ENCODE measurements around the gene EID2. TPM values are rescaled to one million over a fixed set of nuclear protein-coding genes. Genes with fewer than 3 reads are reported as not detected.

The EID2 gene
- total and polyA plus RNA-seq, 2 of the 8 experiments (the other 6 are each of a cell fraction or from before 2014, with no cell fraction given), result 7.8 to 29.6 TPM

DNA sequence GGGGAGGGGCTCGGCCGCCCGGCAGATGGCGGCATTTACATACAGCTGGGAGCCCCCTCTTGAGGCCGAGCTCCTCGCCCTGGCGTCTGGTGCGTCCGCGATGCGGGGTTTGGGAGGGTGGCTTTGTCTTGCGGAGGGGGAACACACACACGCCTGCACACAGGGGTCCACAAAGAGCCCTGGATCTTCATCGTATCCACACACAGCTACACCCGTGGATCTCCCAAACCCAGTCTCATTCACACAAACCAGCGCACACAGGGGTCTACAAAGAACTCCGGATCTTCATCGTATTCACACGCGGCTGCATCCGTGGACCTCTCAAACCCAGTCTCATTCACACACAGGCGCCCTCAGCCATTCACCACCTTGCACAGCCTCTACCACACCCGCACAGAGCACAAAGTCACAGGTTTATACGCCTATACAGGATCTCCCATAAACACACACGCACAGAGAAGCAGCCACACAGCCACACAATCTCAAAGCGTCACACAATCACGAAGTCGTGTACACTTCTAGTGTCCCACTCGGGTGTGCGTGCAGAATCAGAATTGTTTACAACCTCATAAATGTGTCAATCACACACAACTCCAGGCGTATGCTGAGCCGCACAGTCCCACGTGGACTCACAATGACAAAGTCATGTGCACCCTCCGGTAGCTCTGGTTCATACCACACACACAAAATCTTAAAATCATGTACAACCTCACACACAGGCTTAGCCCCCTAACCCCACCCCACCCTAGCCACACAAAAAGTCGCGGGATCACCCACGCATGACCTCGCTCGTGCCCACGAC lies 41.8 kb downstream of the EID2 start (continued):
- TF ChIP-seq, protein P1, sequence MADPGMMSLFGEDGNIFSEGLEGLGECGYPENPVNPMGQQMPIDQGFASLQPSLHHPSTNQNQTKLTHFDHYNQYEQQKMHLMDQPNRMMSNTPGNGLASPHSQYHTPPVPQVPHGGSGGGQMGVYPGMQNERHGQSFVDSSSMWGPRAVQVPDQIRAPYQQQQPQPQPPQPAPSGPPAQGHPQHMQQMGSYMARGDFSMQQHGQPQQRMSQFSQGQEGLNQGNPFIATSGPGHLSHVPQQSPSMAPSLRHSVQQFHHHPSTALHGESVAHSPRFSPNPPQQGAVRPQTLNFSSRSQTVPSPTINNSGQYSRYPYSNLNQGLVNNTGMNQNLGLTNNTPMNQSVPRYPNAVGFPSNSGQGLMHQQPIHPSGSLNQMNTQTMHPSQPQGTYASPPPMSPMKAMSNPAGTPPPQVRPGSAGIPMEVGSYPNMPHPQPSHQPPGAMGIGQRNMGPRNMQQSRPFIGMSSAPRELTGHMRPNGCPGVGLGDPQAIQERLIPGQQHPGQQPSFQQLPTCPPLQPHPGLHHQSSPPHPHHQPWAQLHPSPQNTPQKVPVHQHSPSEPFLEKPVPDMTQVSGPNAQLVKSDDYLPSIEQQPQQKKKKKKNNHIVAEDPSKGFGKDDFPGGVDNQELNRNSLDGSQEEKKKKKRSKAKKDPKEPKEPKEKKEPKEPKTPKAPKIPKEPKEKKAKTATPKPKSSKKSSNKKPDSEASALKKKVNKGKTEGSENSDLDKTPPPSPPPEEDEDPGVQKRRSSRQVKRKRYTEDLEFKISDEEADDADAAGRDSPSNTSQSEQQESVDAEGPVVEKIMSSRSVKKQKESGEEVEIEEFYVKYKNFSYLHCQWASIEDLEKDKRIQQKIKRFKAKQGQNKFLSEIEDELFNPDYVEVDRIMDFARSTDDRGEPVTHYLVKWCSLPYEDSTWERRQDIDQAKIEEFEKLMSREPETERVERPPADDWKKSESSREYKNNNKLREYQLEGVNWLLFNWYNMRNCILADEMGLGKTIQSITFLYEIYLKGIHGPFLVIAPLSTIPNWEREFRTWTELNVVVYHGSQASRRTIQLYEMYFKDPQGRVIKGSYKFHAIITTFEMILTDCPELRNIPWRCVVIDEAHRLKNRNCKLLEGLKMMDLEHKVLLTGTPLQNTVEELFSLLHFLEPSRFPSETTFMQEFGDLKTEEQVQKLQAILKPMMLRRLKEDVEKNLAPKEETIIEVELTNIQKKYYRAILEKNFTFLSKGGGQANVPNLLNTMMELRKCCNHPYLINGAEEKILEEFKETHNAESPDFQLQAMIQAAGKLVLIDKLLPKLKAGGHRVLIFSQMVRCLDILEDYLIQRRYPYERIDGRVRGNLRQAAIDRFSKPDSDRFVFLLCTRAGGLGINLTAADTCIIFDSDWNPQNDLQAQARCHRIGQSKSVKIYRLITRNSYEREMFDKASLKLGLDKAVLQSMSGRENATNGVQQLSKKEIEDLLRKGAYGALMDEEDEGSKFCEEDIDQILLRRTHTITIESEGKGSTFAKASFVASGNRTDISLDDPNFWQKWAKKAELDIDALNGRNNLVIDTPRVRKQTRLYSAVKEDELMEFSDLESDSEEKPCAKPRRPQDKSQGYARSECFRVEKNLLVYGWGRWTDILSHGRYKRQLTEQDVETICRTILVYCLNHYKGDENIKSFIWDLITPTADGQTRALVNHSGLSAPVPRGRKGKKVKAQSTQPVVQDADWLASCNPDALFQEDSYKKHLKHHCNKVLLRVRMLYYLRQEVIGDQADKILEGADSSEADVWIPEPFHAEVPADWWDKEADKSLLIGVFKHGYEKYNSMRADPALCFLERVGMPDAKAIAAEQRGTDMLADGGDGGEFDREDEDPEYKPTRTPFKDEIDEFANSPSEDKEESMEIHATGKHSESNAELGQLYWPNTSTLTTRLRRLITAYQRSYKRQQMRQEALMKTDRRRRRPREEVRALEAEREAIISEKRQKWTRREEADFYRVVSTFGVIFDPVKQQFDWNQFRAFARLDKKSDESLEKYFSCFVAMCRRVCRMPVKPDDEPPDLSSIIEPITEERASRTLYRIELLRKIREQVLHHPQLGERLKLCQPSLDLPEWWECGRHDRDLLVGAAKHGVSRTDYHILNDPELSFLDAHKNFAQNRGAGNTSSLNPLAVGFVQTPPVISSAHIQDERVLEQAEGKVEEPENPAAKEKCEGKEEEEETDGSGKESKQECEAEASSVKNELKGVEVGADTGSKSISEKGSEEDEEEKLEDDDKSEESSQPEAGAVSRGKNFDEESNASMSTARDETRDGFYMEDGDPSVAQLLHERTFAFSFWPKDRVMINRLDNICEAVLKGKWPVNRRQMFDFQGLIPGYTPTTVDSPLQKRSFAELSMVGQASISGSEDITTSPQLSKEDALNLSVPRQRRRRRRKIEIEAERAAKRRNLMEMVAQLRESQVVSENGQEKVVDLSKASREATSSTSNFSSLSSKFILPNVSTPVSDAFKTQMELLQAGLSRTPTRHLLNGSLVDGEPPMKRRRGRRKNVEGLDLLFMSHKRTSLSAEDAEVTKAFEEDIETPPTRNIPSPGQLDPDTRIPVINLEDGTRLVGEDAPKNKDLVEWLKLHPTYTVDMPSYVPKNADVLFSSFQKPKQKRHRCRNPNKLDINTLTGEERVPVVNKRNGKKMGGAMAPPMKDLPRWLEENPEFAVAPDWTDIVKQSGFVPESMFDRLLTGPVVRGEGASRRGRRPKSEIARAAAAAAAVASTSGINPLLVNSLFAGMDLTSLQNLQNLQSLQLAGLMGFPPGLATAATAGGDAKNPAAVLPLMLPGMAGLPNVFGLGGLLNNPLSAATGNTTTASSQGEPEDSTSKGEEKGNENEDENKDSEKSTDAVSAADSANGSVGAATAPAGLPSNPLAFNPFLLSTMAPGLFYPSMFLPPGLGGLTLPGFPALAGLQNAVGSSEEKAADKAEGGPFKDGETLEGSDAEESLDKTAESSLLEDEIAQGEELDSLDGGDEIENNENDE (IDR thresholded peaks at IDR 0.05; ENCODE audit: insufficient replicate concordance, low read length), result no peak
- no peak for TF ChIP-seq JUND (IDR thresholded peaks at IDR 0.05; ENCODE audit: low read length)
- no peak for TF ChIP-seq FOSL1 (IDR thresholded peaks at IDR 0.05; ENCODE audit: insufficient read depth, low read depth, low read length)
- no peak for TF ChIP-seq RNF2 (IDR thresholded peaks at IDR 0.05; ENCODE audit: borderline replicate concordance, low read depth, low read length, missing control alignments, poor library complexity, severe bottlenecking)
- no peak for TF ChIP-seq JUN (IDR thresholded peaks at IDR 0.05; ENCODE audit: low read depth, low read length)
- TF ChIP-seq EP300 (IDR thresholded peaks at IDR 0.05; ENCODE audit: borderline replicate concordance in 1 of 2, low read depth in 2 of 2, low read length in 2 of 2), result no peak
- no peak for TF ChIP-seq CREB1 (IDR thresholded peaks at IDR 0.05)
